HG03139 (cell line): ENCODE measurements around the gene ADAD1.
"Not testable (repeated sequence)": the region's sequence is repeated elsewhere in the genome, so short reads cannot be mapped to it uniquely, and the experiment has no call there.

Experiments
- ATAC-seq: cut with Tn5 transposase; IDR thresholded peaks from one replicate; pipeline ENCODE4 v1.9.1; 2021; ENCODE audit not compliant: unreplicated experiment

The ADAD1 gene

DNA sequence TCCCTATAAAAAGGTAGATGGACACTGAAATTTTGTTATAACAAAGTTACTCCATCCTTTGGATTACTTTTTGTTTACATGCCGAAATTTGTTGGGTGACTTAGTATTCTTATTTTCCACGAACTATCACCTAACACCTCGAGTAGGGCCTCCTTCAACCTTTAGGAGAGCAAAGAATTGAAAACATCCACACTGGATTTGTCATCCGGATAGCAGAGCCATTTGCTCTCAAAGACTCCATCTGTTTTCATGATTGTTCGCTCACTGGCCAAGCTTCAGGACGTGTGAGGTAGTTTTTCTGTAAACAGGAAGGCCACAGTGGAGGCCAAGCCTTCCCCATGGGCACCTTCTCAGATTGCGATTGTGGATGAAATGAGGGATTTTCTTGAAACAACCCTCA lies at the start of gene ADAD1:
TSS of gene ADAD1 (plus strand) at position 301 of the 400 bp plus-strand sequence. CDS start 1,059 bp downstream, outside the sequence.
- ATAC-seq = no peak

DNA sequence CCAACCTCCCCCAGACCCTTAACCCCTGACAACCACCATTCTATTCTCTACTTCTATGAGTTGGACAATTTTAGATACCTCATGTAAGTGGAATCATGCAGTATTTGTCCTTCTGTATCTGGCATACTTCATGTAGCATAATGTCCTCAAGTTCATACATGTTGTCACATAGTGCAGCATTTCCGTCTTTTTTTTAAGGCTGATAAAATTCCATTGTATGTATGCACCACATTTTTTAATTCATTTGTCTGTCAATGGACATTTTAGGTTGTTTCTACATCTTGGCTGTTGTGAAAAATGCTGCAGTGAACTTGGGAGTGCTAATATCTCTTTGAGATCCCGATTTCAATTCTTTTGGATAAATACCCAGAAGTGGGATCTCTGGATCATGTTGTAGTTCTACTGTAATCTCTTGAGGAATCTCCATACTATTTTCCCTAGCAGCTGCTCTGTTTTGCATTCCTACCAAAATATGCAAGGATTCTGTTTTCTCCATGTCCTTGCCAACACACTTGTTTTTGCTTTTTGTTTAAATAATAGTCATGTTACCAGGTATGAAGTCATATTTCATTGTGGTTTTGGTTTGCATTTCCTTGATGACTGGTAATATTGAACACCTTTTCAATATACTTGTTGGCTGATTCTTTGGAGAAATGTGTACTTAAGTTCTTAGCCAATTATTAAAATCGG lies 48.8 kb upstream of the ADAD1 start:
- ATAC-seq = no peak

DNA sequence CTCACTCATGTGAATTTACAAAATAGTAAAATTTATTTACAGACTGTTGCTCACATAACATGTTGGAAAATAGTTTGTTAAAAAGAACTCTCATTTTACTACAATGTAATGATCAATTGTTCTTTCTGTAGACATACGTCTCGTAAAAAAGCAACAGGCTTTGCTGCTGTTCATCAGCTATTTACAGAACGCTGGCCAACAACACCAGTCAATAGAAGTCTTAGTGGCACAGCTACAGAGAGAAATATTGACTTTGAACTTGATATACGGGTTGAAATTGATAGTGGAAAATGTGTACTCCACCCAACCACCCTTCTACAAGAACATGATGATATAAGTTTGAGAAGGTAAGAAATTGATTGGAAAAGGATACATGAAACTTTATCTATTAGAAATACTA lies 47.6 kb upstream of the ADAD1 start:
- ATAC-seq = no peak

DNA sequence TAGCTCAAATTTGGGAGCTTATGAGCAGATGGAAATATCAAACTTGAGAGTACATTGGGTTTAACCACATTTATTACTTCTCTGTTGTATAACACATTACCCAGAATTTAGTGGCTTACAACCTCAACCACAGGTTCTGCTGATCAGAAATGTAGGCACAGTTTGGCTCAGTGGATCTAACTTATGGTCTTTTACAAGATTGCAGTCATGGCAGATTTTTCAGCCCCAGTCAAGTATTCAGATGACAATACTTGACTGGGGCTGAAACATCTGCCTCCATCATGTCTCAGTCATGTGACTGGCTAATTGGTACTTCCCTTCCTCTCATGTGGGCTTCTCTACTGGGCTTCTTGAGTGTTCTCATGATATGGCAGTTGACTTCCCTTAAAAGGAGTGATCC lies 44.0 kb upstream of the ADAD1 start:
- no peak for ATAC-seq

DNA sequence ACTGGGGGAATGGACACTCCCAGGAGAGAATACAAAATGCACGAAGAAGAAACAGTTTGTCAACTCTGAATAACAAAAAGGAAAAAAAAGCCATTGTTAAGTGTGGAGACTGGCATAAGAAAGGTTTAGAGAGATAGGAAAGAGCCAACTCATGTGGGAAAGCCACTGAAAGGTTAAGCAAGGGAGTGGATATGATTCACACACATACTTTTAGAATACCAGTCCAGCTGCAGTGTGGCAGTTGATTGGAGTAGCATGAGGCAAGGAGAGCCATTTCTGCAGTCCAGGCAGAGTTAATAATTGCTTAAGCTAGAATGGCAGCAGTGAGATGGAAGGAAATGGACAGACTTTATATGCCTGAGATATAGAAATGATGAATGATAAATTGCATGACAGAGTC lies 36.9 kb upstream of the ADAD1 start:
- ATAC-seq = no peak

DNA sequence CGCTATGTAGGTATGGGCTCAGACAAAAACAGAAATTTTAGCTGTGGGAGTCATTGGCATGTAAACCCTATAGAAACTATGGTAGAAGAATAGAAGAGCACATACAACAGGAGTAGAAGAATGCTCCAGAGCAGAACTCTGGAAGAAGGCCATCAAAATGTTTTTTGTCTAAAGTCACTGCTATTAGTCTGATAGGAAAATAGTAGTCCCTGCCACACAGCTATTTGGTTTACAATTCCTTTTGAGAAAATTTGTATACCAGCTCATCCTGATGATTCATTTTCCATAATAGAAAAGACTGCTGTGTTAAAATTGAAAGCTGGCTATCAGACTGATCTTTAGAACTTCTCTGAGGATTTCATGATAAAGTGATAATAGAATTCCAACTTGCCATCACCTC lies 32.8 kb upstream of the ADAD1 start:
- no peak for ATAC-seq

DNA sequence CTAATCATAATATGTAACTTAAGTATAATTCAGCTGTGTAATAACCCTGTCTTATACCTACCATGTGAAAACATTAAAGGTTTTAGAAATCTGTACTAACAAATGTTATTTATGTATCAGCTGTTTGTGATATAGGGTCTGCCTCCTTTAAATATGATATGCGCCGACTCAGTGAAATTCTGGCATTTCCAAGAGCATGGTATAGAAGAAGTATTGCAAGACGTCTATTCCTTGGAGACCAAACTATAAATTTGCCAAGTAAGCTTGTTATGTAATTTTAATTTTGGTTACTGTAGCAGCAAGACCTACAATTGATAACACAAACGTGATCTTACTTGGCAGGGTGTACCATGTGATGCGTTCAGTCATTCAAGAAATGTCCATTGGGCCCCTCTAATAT lies 32.3 kb upstream of the ADAD1 start:
- no peak for ATAC-seq

DNA sequence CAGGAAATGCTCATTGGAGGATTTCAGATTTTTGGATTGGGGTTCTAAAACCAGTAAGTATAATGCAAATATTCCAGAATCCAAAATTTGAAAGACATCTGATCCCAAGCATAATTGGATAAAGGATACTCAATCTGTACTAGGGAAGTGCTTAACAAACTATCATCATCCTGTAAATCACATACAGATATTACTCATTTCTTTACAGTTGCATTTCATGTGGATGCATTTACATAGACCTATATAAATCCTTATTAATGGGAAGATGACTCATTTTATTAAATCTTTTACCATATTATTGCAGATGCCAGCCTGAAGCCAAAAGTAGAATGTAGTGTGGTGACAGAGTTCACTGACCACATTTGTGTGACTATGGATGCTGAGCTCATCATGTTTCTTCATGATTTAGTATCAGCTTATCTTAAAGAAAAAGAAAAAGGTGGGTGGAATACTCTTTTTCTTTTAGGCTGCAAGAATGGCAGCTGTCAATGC lies 22.4 kb upstream of the ADAD1 start:
- no peak for ATAC-seq

DNA sequence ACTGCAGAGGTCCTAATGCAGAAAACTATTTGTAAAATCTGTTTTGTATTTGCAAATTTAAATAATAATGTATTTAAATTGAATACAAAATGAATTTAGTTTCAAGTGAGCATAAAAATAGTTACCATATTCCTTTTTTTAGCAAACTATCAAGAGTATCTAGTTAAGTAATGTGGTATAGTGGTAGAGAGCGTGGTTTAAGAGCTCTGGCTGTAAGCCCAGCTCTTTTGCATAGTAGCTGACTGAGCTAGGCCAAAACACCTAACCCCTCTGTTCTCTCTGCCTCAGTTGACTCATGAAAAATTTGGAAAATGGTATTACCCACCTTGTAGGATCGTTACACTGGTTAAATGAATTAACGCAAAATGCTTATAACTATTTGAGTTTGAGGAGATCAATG lies 18.1 kb upstream of the ADAD1 start:
- no peak for ATAC-seq

DNA sequence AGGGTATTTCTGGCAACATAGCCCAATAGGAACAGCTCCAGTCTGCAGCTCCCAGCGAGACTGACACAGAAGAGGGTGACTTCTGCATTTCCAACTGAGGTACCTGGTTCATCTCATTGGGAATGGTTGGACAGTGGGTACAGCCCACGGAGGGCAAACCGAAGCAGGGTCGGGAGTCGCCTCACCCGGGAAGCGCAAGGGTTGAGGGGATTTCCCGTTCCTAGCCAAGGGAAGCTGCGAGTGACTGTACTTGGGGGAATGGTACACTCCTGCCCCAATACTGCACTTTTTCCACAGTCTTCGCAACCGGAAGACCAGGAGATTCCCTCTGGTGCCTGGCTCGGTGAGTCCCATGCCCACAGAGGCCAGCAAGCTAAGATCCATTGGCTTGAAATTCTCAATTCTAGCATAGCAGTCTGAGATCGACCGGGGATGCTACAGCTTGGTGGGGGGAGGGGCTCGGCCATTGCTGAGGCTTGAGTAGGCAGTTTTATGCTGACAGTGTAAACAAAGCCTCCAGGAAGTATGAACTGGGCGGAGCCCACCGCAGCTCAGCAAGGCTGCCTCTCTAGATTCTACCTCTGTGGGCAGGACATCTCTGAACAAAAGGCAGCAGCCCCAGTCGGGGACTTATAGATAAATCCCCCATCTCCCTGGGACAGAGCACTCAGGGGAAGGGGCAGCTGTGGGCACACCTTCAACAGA lies 14.0 kb upstream of the ADAD1 start:
- no peak for ATAC-seq

DNA sequence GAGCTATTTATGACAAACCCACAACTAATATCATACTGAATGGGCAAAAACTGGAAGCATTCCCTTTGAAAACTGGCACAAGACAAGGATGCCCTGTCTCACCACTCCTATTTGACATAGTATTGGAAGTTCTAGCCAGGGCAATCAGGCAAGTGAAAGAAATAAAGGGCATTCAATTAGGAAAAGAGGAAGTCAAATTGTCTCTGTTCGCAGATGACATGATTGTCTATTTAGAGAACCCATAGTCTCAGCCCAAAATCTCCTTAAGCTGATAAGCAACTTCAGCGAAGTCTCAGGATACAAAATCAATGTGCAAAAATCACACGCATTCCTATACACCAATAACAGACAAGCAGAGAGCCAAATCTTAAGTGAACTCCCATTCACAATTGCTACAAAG lies 10.0 kb upstream of the ADAD1 start:
- not testable (repeated sequence) for ATAC-seq

DNA sequence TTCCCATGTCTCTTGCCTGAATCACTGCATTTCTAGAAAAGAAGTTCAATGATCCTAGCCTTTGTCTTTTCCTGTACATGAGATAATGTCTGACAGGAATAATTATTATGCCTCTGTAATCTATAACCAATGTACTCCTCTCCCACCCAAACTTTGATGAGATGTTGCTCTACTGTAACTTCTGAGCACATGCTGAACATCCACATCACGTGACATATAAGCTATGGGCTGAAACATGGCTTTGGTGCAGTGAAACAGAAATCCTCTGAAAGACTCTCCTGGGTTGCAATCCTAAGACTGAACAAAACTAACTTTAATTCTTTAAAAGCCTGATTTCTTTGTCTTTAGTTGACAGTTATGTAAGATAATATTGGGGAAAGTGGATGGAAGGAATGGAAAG lies 1.5 kb upstream of the ADAD1 start:
- ATAC-seq = no peak

DNA sequence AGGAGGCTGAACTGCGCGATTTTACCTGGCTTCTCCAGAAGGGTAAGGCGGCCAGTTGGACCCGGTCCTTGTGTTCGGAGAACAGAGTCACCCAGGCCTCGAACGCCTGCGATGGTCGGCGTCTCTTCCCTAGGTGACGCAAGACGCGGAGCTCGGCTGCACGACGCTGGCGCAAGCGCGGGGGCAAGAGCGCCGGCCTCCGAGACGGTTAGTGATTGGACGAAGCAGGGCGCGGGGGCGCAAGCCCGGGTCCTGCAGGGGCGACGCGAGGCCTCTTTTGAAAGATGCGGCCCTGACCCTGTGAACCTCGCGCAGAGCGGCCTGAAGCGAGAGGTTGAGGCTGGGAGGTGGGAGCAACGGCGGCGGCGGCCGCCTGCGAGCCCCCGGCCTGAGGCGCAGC lies 428 bp downstream of the ADAD1 start:
- ATAC-seq = no peak

DNA sequence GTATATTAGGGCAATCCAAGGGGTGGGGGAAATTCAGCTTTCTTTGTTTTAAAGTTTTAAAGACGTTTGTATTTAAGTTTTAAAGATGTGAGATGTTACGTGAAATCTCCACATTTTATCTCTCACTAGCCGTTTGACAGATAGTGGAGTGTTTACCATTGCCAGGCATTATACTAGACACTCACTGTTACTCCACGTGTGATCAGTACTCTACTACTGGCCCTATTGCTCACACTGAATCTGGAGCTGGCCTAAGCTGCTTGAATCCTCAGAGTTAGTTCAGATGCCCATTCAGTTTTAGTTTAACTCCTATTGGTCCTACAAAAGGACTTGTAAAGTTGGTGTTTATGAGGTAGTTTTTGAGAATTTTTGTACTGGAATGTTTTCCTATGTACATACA lies 4.5 kb downstream of the ADAD1 start:
- ATAC-seq = no peak

DNA sequence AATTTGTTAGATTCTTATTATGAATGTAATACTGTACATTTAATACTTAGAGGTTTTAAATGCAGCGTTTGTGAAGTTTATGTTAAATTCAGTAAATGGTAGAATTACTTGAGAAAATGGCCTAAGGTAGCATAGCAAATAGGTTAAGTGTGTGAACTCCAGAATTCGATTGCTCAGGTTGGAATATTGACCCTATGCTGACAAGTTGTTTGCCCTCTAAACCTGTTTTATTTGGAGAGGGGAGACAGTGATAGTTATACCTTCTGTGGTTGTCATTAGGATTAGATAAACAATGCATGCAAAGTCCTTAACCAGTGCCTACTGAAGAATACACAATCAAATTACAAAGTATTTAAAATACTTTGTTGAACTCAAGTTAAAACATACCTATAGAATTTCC lies 5.4 kb downstream of the ADAD1 start:
- ATAC-seq = no peak

DNA sequence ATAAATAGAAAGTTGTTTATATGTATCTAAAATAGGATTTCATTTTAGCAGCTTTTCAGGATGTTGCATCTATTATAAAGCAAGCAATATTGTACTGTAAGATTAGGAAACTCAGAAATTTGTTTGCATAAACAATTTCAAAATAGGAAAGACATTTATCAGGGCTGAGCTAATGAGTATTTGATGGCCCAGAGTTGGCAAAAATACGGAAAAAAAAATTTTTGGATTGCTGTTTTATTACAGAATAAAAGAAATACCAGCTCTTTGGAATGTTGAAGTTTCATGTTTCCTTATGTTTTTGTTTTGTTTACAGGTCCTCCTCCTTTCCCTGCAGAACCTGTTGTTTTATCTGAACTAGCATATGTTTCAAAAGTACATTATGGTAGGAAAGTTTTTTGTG lies 14.5 kb downstream of the ADAD1 start:
- no peak for ATAC-seq

DNA sequence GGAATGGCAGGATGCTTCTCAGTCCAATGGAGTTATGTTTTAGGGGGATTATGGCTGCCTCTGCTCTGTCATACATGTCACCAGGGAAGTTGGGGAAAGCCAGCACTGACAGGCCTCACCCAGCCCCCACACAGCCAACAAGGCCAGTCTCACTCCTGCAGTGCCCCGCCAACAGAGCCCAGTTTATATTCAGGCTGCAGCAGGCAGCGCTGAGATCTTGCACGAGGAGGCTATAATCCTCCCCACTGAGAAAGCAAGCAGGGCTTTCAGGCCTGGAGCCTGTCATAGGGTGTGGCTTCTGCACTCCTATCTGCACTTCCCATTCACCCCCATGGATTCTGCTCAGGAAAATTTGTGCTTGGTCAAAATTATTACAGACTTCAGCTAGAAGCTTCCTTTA lies 25.1 kb downstream of the ADAD1 start:
- no peak for ATAC-seq

DNA sequence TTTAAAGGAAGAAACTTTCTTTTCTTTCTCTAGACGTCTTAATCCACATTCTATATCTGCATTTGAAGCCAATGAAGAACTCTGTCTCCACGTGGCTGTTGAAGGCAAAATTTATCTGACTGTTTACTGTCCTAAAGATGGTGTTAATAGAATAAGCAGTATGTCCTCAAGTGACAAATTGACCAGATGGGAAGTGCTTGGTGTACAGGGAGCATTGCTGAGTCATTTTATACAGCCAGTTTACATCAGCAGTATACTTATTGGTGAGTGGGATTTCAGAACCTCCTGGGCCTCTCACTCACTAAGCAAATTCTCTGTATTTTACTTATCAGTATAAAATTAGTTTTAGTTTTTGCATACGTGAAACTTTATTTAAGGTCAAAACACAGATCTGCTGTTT lies 33.7 kb downstream of the ADAD1 start:
- no peak for ATAC-seq

DNA sequence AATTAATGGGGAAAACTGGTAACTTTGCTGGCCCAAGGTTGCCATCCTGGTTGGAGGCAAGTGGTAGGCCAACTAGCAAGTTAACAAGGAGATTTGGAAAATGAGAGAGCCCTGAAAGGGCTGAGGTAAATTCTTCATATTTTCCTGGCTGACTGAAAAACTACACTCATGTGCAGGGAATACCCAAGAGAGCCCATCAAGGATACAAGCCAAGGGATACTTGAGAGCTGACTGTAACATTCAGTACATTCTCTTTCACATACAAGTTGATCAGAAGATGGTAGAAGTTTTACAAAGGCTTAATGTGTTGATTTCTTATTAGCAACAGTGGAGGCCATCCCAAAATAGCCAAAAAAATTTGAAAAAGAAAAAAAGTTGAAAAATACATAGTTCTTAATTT lies 44.4 kb downstream of the ADAD1 start:
- no peak for ATAC-seq

DNA sequence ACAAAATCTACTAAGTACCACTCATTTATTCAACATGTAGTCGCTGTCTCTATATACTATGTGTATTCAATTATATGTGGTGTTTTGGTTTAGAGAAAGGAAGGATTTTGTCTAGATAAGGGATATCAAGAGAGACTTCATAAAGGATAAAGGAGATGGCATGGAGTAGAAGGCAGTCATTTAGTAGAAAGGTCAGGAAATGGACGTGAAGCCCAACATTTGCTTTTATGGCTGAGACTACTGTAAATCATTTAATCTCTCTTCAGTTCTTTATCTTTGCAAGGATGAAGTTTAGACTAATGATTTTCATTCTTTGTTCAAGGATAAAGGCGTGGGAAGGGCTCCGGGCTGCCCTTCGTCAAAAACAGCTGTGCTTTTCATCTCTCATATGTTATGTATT lies 52.5 kb downstream of the ADAD1 start:
- ATAC-seq = no peak

DNA sequence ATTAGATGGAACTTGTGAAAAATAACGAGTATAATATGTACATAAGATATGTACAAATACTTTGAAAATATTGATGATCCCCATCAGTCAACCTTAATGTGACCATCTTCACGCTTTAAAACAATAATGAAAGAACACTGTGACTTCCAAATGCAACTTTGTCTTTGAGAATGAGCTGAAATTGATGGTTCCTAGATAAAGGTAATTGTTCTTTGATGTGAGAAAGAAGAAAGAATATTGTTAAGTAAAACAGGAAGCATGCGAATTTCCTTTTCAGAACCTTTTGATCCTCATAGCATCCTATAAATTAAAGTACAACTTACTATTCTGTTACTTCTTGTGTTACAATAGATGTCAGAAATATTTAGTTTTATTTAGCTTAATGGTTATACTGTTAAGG lies 55.5 kb downstream of the ADAD1 start:
- ATAC-seq = no peak

DNA sequence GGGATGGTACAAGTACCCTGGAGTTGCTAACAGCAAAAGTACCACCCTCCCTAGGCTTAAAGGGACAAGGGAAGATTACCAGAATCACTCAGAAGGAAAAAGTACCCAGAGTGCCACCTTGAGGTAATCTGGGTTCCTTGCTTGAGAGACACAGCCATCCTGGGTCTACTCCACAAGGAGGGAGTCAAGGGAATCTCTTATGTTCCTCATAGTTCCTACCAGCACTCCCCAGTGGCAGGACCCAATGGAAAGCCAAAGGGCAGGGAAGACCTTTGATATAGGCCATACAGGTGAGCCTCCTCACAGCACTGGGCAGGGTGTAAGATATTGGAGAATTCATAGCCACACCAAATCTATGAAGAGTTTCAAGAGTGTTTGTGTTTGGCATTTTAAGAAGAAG lies 72.0 kb downstream of the ADAD1 start:
- ATAC-seq = no peak
